ENCODE results near the gene ASB2.

Gene ASB2

GRCh38 chr14:93981316-93982229, 5.2 kb upstream of the ASB2 start:
- DNase-seq (ENCODE audit: low read depth, low spot score) = no peak

- DNase-seq (ENCODE audit: low read depth, low spot score) = peak; percentile 68
These were observed 4.3 kb upstream of the ASB2 start for GRCh38 chr14:93980456-93981201.

- DNase-seq (ENCODE audit: low read depth, low spot score) = no peak
These were observed 2.4 kb upstream of the ASB2 start for GRCh38 chr14:93978735-93979134.

GRCh38 chr14:93977790-93978581, 1.6 kb upstream of the ASB2 start:
- no peak for DNase-seq (ENCODE audit: low read depth, low spot score)

- no peak for DNase-seq (ENCODE audit: low read depth, low spot score)
These were observed 801 bp upstream of the ASB2 start for GRCh38 chr14:93977171-93977570.

GRCh38 chr14:93975791-93976476, 436 bp downstream of the ASB2 start:
- no peak for DNase-seq (ENCODE audit: low read depth, low spot score)

- DNase-seq (ENCODE audit: low read depth, low spot score) = no peak
These were observed 1.5 kb downstream of the ASB2 start for GRCh38 chr14:93974833-93975232.

GRCh38 chr14:93974299-93974698, 2.1 kb downstream of the ASB2 start:
- no peak for DNase-seq (ENCODE audit: low read depth, low spot score)

GRCh38 chr14:93973607-93974006, 2.8 kb downstream of the ASB2 start:
- DNase-seq (ENCODE audit: low read depth, low spot score) = no peak

GRCh38 chr14:93972618-93973205, 3.7 kb downstream of the ASB2 start:
- no peak for DNase-seq (ENCODE audit: low read depth, low spot score)

GRCh38 chr14:93971635-93972027, 4.7 kb downstream of the ASB2 start:
- DNase-seq (ENCODE audit: low read depth, low spot score) = no peak

- DNase-seq (ENCODE audit: low read depth, low spot score) = no peak
These were observed 5.3 kb downstream of the ASB2 start for GRCh38 chr14:93970965-93971634.

GRCh38 chr14:93970585-93970964, 5.8 kb downstream of the ASB2 start:
- no peak for DNase-seq (ENCODE audit: low read depth, low spot score)

- no peak for DNase-seq (ENCODE audit: low read depth, low spot score)
These were observed 7.1 kb downstream of the ASB2 start for GRCh38 chr14:93969082-93969828.

GRCh38 chr14:93967637-93968250, 8.6 kb downstream of the ASB2 start:
- no peak for DNase-seq (ENCODE audit: low read depth, low spot score)

- no peak for DNase-seq (ENCODE audit: low read depth, low spot score)
These were observed 10.4 kb downstream of the ASB2 start for GRCh38 chr14:93965946-93966474.

- DNase-seq (ENCODE audit: low read depth, low spot score) = peak; percentile 92
These were observed 11.0 kb downstream of the ASB2 start for GRCh38 chr14:93965287-93965821.

GRCh38 chr14:93964820-93965286, 11.5 kb downstream of the ASB2 start:
- DNase-seq (ENCODE audit: low read depth, low spot score) = no peak

- DNase-seq (ENCODE audit: low read depth, low spot score) = no peak
These were observed 12.1 kb downstream of the ASB2 start for GRCh38 chr14:93964281-93964680.

Measured in astrocyte of the hippocampus (primary cell).